T-cell (primary cell): Measurements from ENCODE around the gene RFX3. TPM values are rescaled to one million over a fixed set of nuclear protein-coding genes. Genes with fewer than 3 reads are reported as not detected.

Experiments used
- ATAC-seq, 4 experiments: fragments of 200-7000 bp in 3 of 4; fragments of 150-1000 bp in 1 of 4; cut with Tn5 transposase; replicated peaks in 1 of 4; 1 replicate in 3 of 4; 2 replicates in 1 of 4; pipeline ENCODE4 v1.10.0; 2021; ENCODE audit warnings: moderate library complexity in 3 of 4, mild to moderate bottlenecking in 2 of 4, moderate number of reproducible peaks in 1 of 4
- CTCF ChIA-PET, 2 donors: fragments of 300-600 bp; sonication (Branson Sonifier 250); formaldehyde crosslinking; loops; one replicate each; lab custom pipeline; 2022; ENCODE audit warnings: antibody characterized with exemption in 2 of 2; lab: Charles Lee
- POLR2A ChIA-PET, 2 donors: fragments of 300-600 bp; sonication (Branson Sonifier 250); formaldehyde crosslinking; loops; one replicate each; lab custom pipeline; 2022; ENCODE audit warnings: antibody characterized with exemption in 2 of 2; lab: Charles Lee
- DNase-seq, 35 experiments: peaks; one replicate each; pipeline versions ENCODE4 v3.0.0 to v3.0.0-alpha.2; 2013 to 2023
- H3K27ac ChIP-seq: one replicate; pipeline ENCODE4 v1.5.1; 2013; ENCODE audit warnings: low read length
- H3K27me3 ChIP-seq, 2 experiments: replicated peaks in 1 of 2; 1 replicate in 1 of 2; 2 replicates in 1 of 2; pipeline versions ENCODE4 v1.6.1 to v1.7.0; 2013; ENCODE audit warnings: low read length in 1 of 2, mixed read lengths in 1 of 2; ENCODE audit not compliant: control insufficient read depth in 2 of 2, insufficient read depth in 2 of 2; ENCODE audit errors: extremely low read depth in 1 of 2
- H3K36me3 ChIP-seq, 2 donors: 1 replicate in 1 of 2; 2 replicates in 1 of 2; pipeline versions ENCODE4 v1.6.1 to v1.7.0; 2013; ENCODE audit warnings: low read length in 1 of 2; ENCODE audit not compliant: control insufficient read depth in 2 of 2, insufficient read depth in 1 of 2; ENCODE audit errors: extremely low read depth in 1 of 2
- H3K4me1 ChIP-seq, 2 experiments: 1 replicate in 1 of 2; 2 replicates in 1 of 2; pipeline versions ENCODE4 v1.6.1 to v1.7.0; 2013; ENCODE audit warnings: low read length in 2 of 2, mixed read lengths in 1 of 2; ENCODE audit not compliant: insufficient read depth in 2 of 2, control insufficient read depth in 1 of 2; ENCODE audit errors: extremely low read depth in 1 of 2
- H3K4me3 ChIP-seq, 2 donors: 1 replicate in 1 of 2; 2 replicates in 1 of 2; pipeline versions ENCODE4 v1.5.1 to v1.7.0; 2013; ENCODE audit warnings: mild to moderate bottlenecking in 2 of 2, low read length in 1 of 2, moderate library complexity in 1 of 2; ENCODE audit not compliant: control insufficient read depth in 1 of 2; ENCODE audit errors: extremely low read depth in 1 of 2
- H3K9me3 ChIP-seq: 2 replicates; pipeline ENCODE4 v1.7.0; 2013
- H3K27ac Mint-ChIP-seq, 2 donors: one replicate each; pipeline ENCODE4 v1.8.0; 2020 to 2021; ENCODE audit warnings: mild to moderate bottlenecking in 2 of 2, mixed read lengths in 2 of 2
- H3K27me3 Mint-ChIP-seq, 2 donors: one replicate each; pipeline ENCODE4 v1.8.0; 2021 to 2022; ENCODE audit warnings: mixed read lengths in 2 of 2
- H3K36me3 Mint-ChIP-seq: one replicate; pipeline ENCODE4 v1.8.0; 2021; ENCODE audit warnings: mixed read lengths
- H3K4me1 Mint-ChIP-seq, 3 donors: one replicate each; pipeline ENCODE4 v1.8.0; 2020 to 2022; ENCODE audit warnings: mixed read lengths in 3 of 3, mild to moderate bottlenecking in 1 of 3
- H3K4me3 Mint-ChIP-seq, 3 donors: one replicate each; pipeline ENCODE4 v1.8.0; 2020 to 2022; ENCODE audit warnings: mild to moderate bottlenecking in 3 of 3, mixed read lengths in 3 of 3, moderate library complexity in 3 of 3
- H3K9me3 Mint-ChIP-seq, 3 donors: one replicate each; pipeline ENCODE4 v1.8.0; 2020 to 2022; ENCODE audit warnings: mixed read lengths in 3 of 3
- WGBS: methylation state at CpG from one replicate; pipeline ENCODE4 v1.1.5; 2013; ENCODE audit warnings: missing lambda C conversion rate; ENCODE audit not compliant: insufficient coverage; 5-methylcytosine and 5-hydroxymethylcytosine counted together
- total RNA-seq, 35 experiments: library from RNA in 6 of 35; stranded (reverse) in 6 of 35; fragments of 120-200 nt in 1 of 35; gene quantifications; one replicate each; pipeline versions ENCODE4 v1.2.1 to v1.2.4 and lab custom pipeline; 2013 to 2026

Gene RFX3
- total RNA-seq, 5 donors from 2014 or later (not counting 1 experiment from before 2014, with no cell fraction given) = 16.3 to 32.2 (median 20.5) TPM

- no CpG with 5 or more reads among the region's 1 CpG for WGBS
- POLR2A ChIA-PET = interaction anchor here (0.6 kb wide), 2 partner anchors 10 to 13 kb away, joined by 6 to 14 read pairs; no protein-coding TSS in a partner anchor
- Mint-ChIP-seq H3K4me3 (no peak overlapping the region), H3K4me1 (peaks cover 24 to 42% (median 29%) of the 10 kb centered on the region in 3 donors), H3K27me3 (no peaks in the 10 kb centered on the region), H3K36me3 (peaks cover 51% of the 10 kb centered on the region), H3K9me3 (peaks cover 0 to 8% (median 7%) of the 10 kb centered on the region in 3 donors), H3K27ac (peak overlapping the region in 1 of 2 donors; percentile 57)
- Histone ChIP-seq H3K27me3 (no peaks in the 10 kb centered on the region), H3K4me1 (no peaks in the 10 kb centered on the region), H3K4me3 (no peak overlapping the region), H3K36me3 (peaks cover 0 to 6% of the 10 kb centered on the region in 2 donors), H3K27ac (no peak overlapping the region), H3K9me3 (peaks cover 2% of the 10 kb centered on the region)
- DNase-seq (no peak), ATAC-seq (peak in 3 of 4 experiments; percentile 60 to 61 (median 60))
- CTCF ChIA-PET = no interaction called here
Measured at GRCh38 chr9:3385871-3386270, 139.9 kb downstream of the RFX3 start.

- Mint-ChIP-seq H3K36me3 (peaks cover 21% of the 10 kb centered on the region), H3K4me3 (no peak overlapping the region), H3K4me1 (peaks cover 17 to 33% (median 28%) of the 10 kb centered on the region in 3 donors), H3K27me3 (no peaks in the 10 kb centered on the region), H3K27ac (no peak overlapping the region), H3K9me3 (peaks cover 0 to 3% (median 0%) of the 10 kb centered on the region in 3 donors)
- ATAC-seq (no peak), DNase-seq (no peak)
- Histone ChIP-seq H3K4me3 (no peak overlapping the region), H3K27me3 (no peaks in the 10 kb centered on the region), H3K9me3 (no peaks in the 10 kb centered on the region), H3K27ac (no peak overlapping the region), H3K36me3 (no peaks in the 10 kb centered on the region), H3K4me1 (no peaks in the 10 kb centered on the region)
- ChIA-PET POLR2A (no interaction called here), CTCF (no interaction called here)
- 100% methylated on average over 1 of the region's 2 CpGs for WGBS
Measured at GRCh38 chr9:3371842-3372241, 154.0 kb downstream of the RFX3 start.

GRCh38 chr9:3370715-3371114 lies 155.1 kb downstream of the RFX3 start:
- no peaks in the 10 kb centered on the region for H3K9me3 ChIP-seq
- no peaks in the 10 kb centered on the region for H3K4me1 ChIP-seq
- Mint-ChIP-seq H3K27ac (no peak overlapping the region), H3K4me3 (no peak overlapping the region), H3K27me3 (no peaks in the 10 kb centered on the region), H3K36me3 (peaks cover 21% of the 10 kb centered on the region), H3K4me1 (peaks cover 25 to 36% (median 33%) of the 10 kb centered on the region in 3 donors), H3K9me3 (no peaks in the 10 kb centered on the region)
- no peaks in the 10 kb centered on the region for H3K27me3 ChIP-seq
- ATAC-seq (no peak), DNase-seq (no peak)
- CTCF ChIA-PET = no interaction called here
- H3K27ac ChIP-seq = no peak overlapping the region
- no peaks in the 10 kb centered on the region for H3K36me3 ChIP-seq
- POLR2A ChIA-PET = interaction anchor here in 1 of 2 donors (0.6 kb wide), 1 partner anchor 59 kb away, joined by 5 read pairs; no protein-coding TSS in a partner anchor
- H3K4me3 ChIP-seq = no peak overlapping the region

GRCh38 chr9:3367185-3367584 lies 158.6 kb downstream of the RFX3 start:
- peaks cover 28 to 30% (median 28%) of the 10 kb centered on the region in 3 donors for H3K4me1 Mint-ChIP-seq
- CTCF ChIA-PET = no interaction called here
- Histone ChIP-seq H3K27ac (no peak overlapping the region), H3K9me3 (no peaks in the 10 kb centered on the region), H3K36me3 (no peaks in the 10 kb centered on the region), H3K4me1 (no peaks in the 10 kb centered on the region), H3K4me3 (no peak overlapping the region), H3K27me3 (no peaks in the 10 kb centered on the region)
- H3K36me3 Mint-ChIP-seq = peaks cover 14% of the 10 kb centered on the region
- DNase-seq (no peak), ATAC-seq (no peak)
- H3K27me3 Mint-ChIP-seq = no peaks in the 10 kb centered on the region
- H3K4me3 Mint-ChIP-seq = no peak overlapping the region
- H3K9me3 Mint-ChIP-seq = no peaks in the 10 kb centered on the region
- peak overlapping the region in 1 of 2 donors; percentile 34 for H3K27ac Mint-ChIP-seq
- POLR2A ChIA-PET = no interaction called here
- no CpG with 5 or more reads among the region's 2 CpGs for WGBS

GRCh38 chr9:3361689-3362392 lies 164.0 kb downstream of the RFX3 start:
- ChIA-PET CTCF (no interaction called here), POLR2A (no interaction called here)
- peaks cover 0 to 5% (median 5%) of the 10 kb centered on the region in 3 donors for H3K9me3 Mint-ChIP-seq
- no CpG with 5 or more reads among the region's 2 CpGs for WGBS
- Histone ChIP-seq H3K4me3 (no peak overlapping the region), H3K9me3 (no peaks in the 10 kb centered on the region), H3K27ac (no peak overlapping the region), H3K27me3 (no peaks in the 10 kb centered on the region), H3K4me1 (no peaks in the 10 kb centered on the region), H3K36me3 (peaks cover 0 to 3% of the 10 kb centered on the region in 2 donors)
- H3K27me3 Mint-ChIP-seq = no peaks in the 10 kb centered on the region
- DNase-seq (no peak), ATAC-seq (no peak)
- H3K4me3 Mint-ChIP-seq = no peak overlapping the region
- H3K4me1 Mint-ChIP-seq = peaks cover 16 to 27% (median 19%) of the 10 kb centered on the region in 3 donors
- H3K36me3 Mint-ChIP-seq = peaks cover 28% of the 10 kb centered on the region
- H3K27ac Mint-ChIP-seq = no peak overlapping the region

- Mint-ChIP-seq H3K9me3 (peaks cover 0 to 5% (median 5%) of the 10 kb centered on the region in 3 donors), H3K4me1 (peaks cover 11 to 21% (median 14%) of the 10 kb centered on the region in 3 donors), H3K36me3 (peaks cover 28% of the 10 kb centered on the region), H3K27me3 (no peaks in the 10 kb centered on the region), H3K27ac (no peak overlapping the region), H3K4me3 (no peak overlapping the region)
- DNase-seq = no peak
- no peak for ATAC-seq
- WGBS = 89% methylated on average over 3 of the region's 4 CpGs
- ChIA-PET POLR2A (no interaction called here), CTCF (no interaction called here)
- H3K36me3 ChIP-seq = peaks cover 0 to 3% of the 10 kb centered on the region in 2 donors
- no peak overlapping the region for H3K27ac ChIP-seq
- no peaks in the 10 kb centered on the region for H3K4me1 ChIP-seq
- no peak overlapping the region for H3K4me3 ChIP-seq
- H3K27me3 ChIP-seq = no peaks in the 10 kb centered on the region
- no peaks in the 10 kb centered on the region for H3K9me3 ChIP-seq
Measured at GRCh38 chr9:3361116-3361515, 164.7 kb downstream of the RFX3 start.
